GM23338 (cell line): ENCODE data around the gene HNF1B. TPM values are rescaled to one million over a fixed set of nuclear protein-coding genes. Genes with fewer than 3 reads are reported as not detected.

Experiments
- EZH2 ChIP-seq: fragments of 200-600 bp; sonication (generic); IDR thresholded peaks from one replicate; pipeline ENCODE4 v1.8.0; 2017; ENCODE audit warnings: antibody characterized with exemption, mild to moderate bottlenecking, low read depth; ENCODE audit not compliant: unreplicated experiment
- EZH2phosphoT487 ChIP-seq: fragments of 200-600 bp; sonication (generic); IDR thresholded peaks from one replicate; pipeline ENCODE4 v1.8.1; 2018; ENCODE audit warnings: antibody characterized with exemption; ENCODE audit not compliant: unreplicated experiment
- JUNB ChIP-seq: IDR thresholded peaks from one replicate; pipeline ENCODE4 v1.6.1; 2016; ENCODE audit warnings: antibody characterized with exemption; ENCODE audit not compliant: unreplicated experiment
- NANOG ChIP-seq: IDR thresholded peaks from 2 replicates; pipeline ENCODE4 v1.6.1; 2016; ENCODE audit warnings: antibody characterized with exemption, borderline replicate concordance
- REST ChIP-seq: IDR thresholded peaks from one replicate; pipeline ENCODE4 v1.6.1; 2018; ENCODE audit warnings: antibody characterized with exemption; ENCODE audit not compliant: unreplicated experiment
- ZNF462 ChIP-seq: fragments of 250-450 bp; sonication (Bioruptor Pico); IDR thresholded peaks from 2 replicates; pipeline ENCODE4 v1.5.0; 2020; ENCODE audit warnings: mild to moderate bottlenecking, moderate library complexity
- polyA plus RNA-seq: library from polyadenylated mRNA; unstranded; fragments of >200 nt; fragmentation: Nextera tagmentation; extraction: Ambion mirVana; gene quantifications from 2 replicates; pipeline ENCODE4 v1.2.1, GENCODE V29; 2016
- total RNA-seq: library from RNA; depleted of rRNA; stranded (reverse); fragments of >200 nt; shearing (Covaris generic); gene quantifications from 2 replicates; pipeline ENCODE4 v1.2.3, GENCODE V29; 2014

Gene HNF1B
- total and polyA plus RNA-seq, 2 experiments from 2014 or later: 0.07 to 0.19 TPM

- TF ChIP-seq ZNF462 (CRISPR knock-in tag) (no peak), REST (no peak), NANOG (no peak), EZH2 (no peak), EZH2phosphoT487 (no peak), JUNB (no peak)
These were observed 28.1 kb upstream of the HNF1B start (continued) for GRCh38 chr17:37772982-37773381.
